HL-60 (cell line): ENCODE results near the gene RPL13.

Source experiments
- DNase-seq, 2 experiments: peaks; one replicate each; pipeline ENCODE4 v3.0.0-alpha.2; 2010 to 2020; ENCODE audit warnings: low read depth in 1 of 2, low spot score in 1 of 2
- H3K27ac ChIP-seq: fragments of 250-450 bp; sonication (Bioruptor Pico); replicated peaks from 2 replicates; pipeline ENCODE4 v1.5.1; 2020; ENCODE audit warnings: mild to moderate bottlenecking, moderate library complexity
- H3K27me3 ChIP-seq: fragments of 250-450 bp; sonication (Bioruptor Pico); 2 replicates; pipeline ENCODE4 v1.5.1; 2021; ENCODE audit warnings: mild to moderate bottlenecking, moderate library complexity; ENCODE audit not compliant: insufficient read depth, poor library complexity, severe bottlenecking
- H3K4me3 ChIP-seq: replicated peaks from 2 replicates; pipeline ENCODE4 v1.5.1; 2011; ENCODE audit warnings: mild to moderate bottlenecking, control low read depth, low read length; ENCODE audit not compliant: insufficient read depth
- GABPA ChIP-seq: IDR thresholded peaks from 2 replicates; pipeline ENCODE4 v1.6.1; 2012; ENCODE audit warnings: low read depth
- POLR2AphosphoS5 ChIP-seq: IDR thresholded peaks from 2 replicates; pipeline ENCODE4 v1.6.1; 2012; ENCODE audit warnings: low read depth
- SPI1 ChIP-seq: IDR thresholded peaks from 2 replicates; pipeline ENCODE4 v1.6.1; 2012; ENCODE audit warnings: low read depth, mild to moderate bottlenecking, borderline replicate concordance
- TF ChIP-seq, protein P1 (sequence below): IDR thresholded peaks from one replicate; pipeline ENCODE4 v1.5.1; 2011; ENCODE audit warnings: low read length, control low read depth, inconsistent platforms; ENCODE audit not compliant: insufficient read depth
- TF ChIP-seq, protein P2 (sequence below): IDR thresholded peaks from 2 replicates; pipeline ENCODE4 v1.6.1; 2012; ENCODE audit warnings: low read depth; ENCODE audit not compliant: insufficient replicate concordance

RPL13 gene

DNA sequence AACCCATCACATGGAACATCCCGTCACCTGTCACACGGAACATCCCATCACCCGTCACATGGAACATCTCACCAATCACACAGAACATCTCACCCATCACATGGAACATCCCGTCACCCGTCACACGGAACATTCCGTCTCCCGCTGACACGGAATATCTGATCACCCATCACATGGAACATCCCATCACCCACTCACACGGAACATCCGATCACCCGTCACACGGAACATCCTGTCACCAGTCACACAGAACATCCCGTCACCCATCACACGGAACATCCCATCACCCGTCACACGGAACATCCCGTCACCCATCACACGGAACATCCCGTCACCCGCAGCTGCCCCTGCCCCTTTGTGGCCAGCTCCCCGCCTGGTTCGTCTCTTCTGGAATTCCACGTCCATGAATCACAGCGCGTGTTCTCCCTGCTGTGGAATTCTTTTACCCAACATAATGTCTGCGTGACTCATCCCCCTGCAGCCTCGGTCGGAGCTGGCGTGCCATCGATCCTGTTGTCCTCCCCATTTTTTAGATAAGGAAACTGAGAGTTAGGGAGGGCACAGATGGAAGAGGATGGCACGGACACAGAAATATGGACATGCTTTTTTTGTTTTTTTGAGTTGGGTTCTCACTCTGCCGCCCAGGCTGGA lies 20.7 kb downstream of the RPL13 start:
- Histone ChIP-seq H3K4me3 (no peak overlapping the region), H3K27me3 (no peaks in the 10 kb centered on the region), H3K27ac (no peak overlapping the region)
- TF ChIP-seq SPI1, result no peak
- TF ChIP-seq, protein P1, sequence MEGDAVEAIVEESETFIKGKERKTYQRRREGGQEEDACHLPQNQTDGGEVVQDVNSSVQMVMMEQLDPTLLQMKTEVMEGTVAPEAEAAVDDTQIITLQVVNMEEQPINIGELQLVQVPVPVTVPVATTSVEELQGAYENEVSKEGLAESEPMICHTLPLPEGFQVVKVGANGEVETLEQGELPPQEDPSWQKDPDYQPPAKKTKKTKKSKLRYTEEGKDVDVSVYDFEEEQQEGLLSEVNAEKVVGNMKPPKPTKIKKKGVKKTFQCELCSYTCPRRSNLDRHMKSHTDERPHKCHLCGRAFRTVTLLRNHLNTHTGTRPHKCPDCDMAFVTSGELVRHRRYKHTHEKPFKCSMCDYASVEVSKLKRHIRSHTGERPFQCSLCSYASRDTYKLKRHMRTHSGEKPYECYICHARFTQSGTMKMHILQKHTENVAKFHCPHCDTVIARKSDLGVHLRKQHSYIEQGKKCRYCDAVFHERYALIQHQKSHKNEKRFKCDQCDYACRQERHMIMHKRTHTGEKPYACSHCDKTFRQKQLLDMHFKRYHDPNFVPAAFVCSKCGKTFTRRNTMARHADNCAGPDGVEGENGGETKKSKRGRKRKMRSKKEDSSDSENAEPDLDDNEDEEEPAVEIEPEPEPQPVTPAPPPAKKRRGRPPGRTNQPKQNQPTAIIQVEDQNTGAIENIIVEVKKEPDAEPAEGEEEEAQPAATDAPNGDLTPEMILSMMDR, result no peak
- TF ChIP-seq POLR2AphosphoS5, result no peak
- TF ChIP-seq GABPA, result no peak
- TF ChIP-seq, protein P2, sequence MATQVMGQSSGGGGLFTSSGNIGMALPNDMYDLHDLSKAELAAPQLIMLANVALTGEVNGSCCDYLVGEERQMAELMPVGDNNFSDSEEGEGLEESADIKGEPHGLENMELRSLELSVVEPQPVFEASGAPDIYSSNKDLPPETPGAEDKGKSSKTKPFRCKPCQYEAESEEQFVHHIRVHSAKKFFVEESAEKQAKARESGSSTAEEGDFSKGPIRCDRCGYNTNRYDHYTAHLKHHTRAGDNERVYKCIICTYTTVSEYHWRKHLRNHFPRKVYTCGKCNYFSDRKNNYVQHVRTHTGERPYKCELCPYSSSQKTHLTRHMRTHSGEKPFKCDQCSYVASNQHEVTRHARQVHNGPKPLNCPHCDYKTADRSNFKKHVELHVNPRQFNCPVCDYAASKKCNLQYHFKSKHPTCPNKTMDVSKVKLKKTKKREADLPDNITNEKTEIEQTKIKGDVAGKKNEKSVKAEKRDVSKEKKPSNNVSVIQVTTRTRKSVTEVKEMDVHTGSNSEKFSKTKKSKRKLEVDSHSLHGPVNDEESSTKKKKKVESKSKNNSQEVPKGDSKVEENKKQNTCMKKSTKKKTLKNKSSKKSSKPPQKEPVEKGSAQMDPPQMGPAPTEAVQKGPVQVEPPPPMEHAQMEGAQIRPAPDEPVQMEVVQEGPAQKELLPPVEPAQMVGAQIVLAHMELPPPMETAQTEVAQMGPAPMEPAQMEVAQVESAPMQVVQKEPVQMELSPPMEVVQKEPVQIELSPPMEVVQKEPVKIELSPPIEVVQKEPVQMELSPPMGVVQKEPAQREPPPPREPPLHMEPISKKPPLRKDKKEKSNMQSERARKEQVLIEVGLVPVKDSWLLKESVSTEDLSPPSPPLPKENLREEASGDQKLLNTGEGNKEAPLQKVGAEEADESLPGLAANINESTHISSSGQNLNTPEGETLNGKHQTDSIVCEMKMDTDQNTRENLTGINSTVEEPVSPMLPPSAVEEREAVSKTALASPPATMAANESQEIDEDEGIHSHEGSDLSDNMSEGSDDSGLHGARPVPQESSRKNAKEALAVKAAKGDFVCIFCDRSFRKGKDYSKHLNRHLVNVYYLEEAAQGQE, result no peak
- DNase-seq, result no peak

DNA sequence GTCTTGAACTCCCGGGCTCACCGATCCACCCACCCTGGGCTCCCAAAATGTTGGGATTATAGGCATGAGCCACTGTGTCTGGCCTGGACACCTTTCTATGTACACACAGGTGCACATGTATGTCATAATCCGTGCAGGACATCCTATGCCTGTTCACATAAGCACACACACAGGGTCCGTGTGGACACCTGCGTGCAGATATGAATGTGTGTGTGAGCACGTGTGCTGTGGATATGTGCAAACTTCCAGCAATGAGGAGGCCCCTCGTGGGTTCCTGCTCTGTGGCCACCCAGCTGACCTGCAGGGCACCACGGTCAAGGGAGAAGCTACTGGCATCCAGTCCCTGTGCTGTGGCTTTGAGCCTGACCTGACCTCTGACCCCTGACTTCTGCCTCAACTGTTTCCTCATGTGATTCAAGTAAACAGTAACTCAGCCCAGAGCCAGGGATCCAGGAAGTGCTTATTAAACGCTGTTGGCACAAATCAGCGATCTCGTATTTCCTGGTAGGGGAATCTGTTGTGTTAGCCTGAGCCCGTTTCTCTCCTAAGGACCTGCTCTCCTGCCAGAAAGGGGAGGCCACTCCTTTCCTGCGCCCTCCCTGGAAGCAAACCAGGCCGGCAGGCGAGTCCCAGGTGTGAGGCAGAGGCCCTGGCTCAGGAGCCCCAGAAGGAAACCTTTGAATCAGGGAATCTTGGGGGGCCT lies 21.5 kb downstream of the RPL13 start:
- no peaks in the 10 kb centered on the region for H3K27me3 ChIP-seq
- H3K4me3 ChIP-seq, result no peak overlapping the region
- DNase-seq, result no peak
- TF ChIP-seq, protein P2, result no peak
- no peak for TF ChIP-seq POLR2AphosphoS5
- no peak for TF ChIP-seq SPI1
- no peak for TF ChIP-seq GABPA
- TF ChIP-seq, protein P1, result no peak
- H3K27ac ChIP-seq, result no peak overlapping the region

DNA sequence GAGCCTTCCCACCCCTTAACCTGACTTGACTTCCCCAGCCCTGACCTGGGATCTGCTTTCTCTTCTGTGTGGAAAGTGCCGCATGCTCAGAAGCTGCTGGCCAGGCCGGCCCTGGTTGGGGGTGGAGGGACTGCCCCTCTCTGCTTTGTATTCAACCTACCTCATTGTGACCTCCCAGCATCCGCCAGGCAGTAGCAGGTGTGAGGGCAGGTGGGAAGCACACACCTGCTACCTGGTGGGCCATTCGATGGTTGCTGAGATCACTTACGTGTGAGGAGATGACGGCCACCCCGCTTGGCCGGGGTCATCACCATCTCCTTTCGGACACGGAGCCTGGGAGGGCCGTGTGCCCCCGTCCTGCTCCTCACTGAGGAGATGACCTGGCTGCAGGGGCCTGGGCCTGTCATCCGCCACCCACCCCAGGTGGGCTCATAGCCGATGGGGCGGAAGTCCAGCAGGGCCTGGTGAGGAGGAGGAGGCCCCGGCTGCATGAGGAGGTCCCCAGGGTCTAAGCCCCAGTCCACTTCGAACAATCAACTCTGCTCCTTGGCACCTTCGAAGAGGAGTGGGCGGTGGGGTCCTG lies 22.2 kb downstream of the RPL13 start:
- DNase-seq, result no peak
- Histone ChIP-seq H3K27ac (no peak overlapping the region), H3K4me3 (no peak overlapping the region), H3K27me3 (no peaks in the 10 kb centered on the region)
- TF ChIP-seq POLR2AphosphoS5 (no peak), SPI1 (no peak), GABPA (no peak)
- TF ChIP-seq, protein P1, result no peak
- TF ChIP-seq, protein P2, result no peak
